ENCODE results near the gene NOL4L.

NOL4L gene

GRCh38 chr20:32481311-32482142 is 103.6 kb downstream of the NOL4L start:
- peak; percentile 91 for DNase-seq

- DNase-seq, result no peak
Observed at GRCh38 chr20:32480371-32481241, 104.5 kb downstream of the NOL4L start.

GRCh38 chr20:32479697-32480171 is 105.4 kb downstream of the NOL4L start:
- DNase-seq, result no peak

GRCh38 chr20:32479012-32479411 is 106.1 kb downstream of the NOL4L start:
- no peak for DNase-seq

GRCh38 chr20:32478576-32478975 is 106.6 kb downstream of the NOL4L start:
- no peak for DNase-seq

- DNase-seq, result no peak
Observed at GRCh38 chr20:32477594-32478512, 107.3 kb downstream of the NOL4L start.

GRCh38 chr20:32476684-32477593 is 108.2 kb downstream of the NOL4L start:
- DNase-seq, result no peak

- DNase-seq, result no peak
Observed at GRCh38 chr20:32474967-32475811, 109.9 kb downstream of the NOL4L start.

- no peak for DNase-seq
Observed at GRCh38 chr20:32474717-32474966, 110.5 kb downstream of the NOL4L start.

GRCh38 chr20:32474009-32474716 is 111.0 kb downstream of the NOL4L start:
- DNase-seq, result no peak

GRCh38 chr20:32473231-32474008 is 111.7 kb downstream of the NOL4L start:
- no peak for DNase-seq

GRCh38 chr20:32472581-32473207 is 112.4 kb downstream of the NOL4L start:
- no peak for DNase-seq

- no peak for DNase-seq
Observed at GRCh38 chr20:32470940-32471339, 114.2 kb downstream of the NOL4L start.

- DNase-seq, result peak; percentile 42
Observed at GRCh38 chr20:32470025-32470861, 114.9 kb downstream of the NOL4L start.

- no peak for DNase-seq
Observed at GRCh38 chr20:32468860-32469259, 116.3 kb downstream of the NOL4L start.

GRCh38 chr20:32468313-32468640 is 116.9 kb downstream of the NOL4L start:
- no peak for DNase-seq

GRCh38 chr20:32467506-32468312 is 117.4 kb downstream of the NOL4L start:
- DNase-seq, result no peak
